Erythroblast (primary cell): ENCODE data around the gene LRP1.

Experiments
- DNase-seq, 2 experiments: peaks; one replicate each; lab custom pipeline; 2025; lab: John Stamatoyannopoulos, UW
- GATA1 ChIP-seq: IDR thresholded peaks from 2 replicates; pipeline ENCODE4 v1.6.1; 2011; ENCODE audit warnings: low read depth, mild to moderate bottlenecking, control low read depth, low read length, moderate library complexity
- POLR2A ChIP-seq: IDR thresholded peaks from 2 replicates; pipeline ENCODE4 v1.6.1; 2011; ENCODE audit warnings: mild to moderate bottlenecking, low read length

LRP1 gene

GRCh38 chr12:57090490-57090889, 37.8 kb upstream of the LRP1 start:
- no peak for DNase-seq
- TF ChIP-seq POLR2A (no peak), GATA1 (no peak)

GRCh38 chr12:57090924-57091637, 37.2 kb upstream of the LRP1 start:
- no peak for DNase-seq
- TF ChIP-seq GATA1: no peak
- no peak for TF ChIP-seq POLR2A

GRCh38 chr12:57091638-57092528, 36.4 kb upstream of the LRP1 start:
- TF ChIP-seq GATA1 (no peak), POLR2A (no peak)
- DNase-seq: no peak

GRCh38 chr12:57092529-57092862, 35.8 kb upstream of the LRP1 start:
- no peak for DNase-seq
- no peak for TF ChIP-seq GATA1
- no peak for TF ChIP-seq POLR2A

- no peak for DNase-seq
- TF ChIP-seq POLR2A: no peak
- TF ChIP-seq GATA1: no peak
Measured at GRCh38 chr12:57092876-57093414, 35.3 kb upstream of the LRP1 start.

GRCh38 chr12:57093415-57094207, 34.7 kb upstream of the LRP1 start:
- no peak for TF ChIP-seq GATA1
- TF ChIP-seq POLR2A: no peak
- peak; percentile 60 to 72 for DNase-seq

- DNase-seq: no peak
Measured at GRCh38 chr12:57094208-57095160, 33.8 kb upstream of the LRP1 start.

GRCh38 chr12:57095440-57095839, 32.8 kb upstream of the LRP1 start:
- TF ChIP-seq POLR2A (no peak), GATA1 (no peak)
- no peak for DNase-seq

More at GRCh38 chr12:57094208-57095160, 33.8 kb upstream of the LRP1 start:
- TF ChIP-seq GATA1 (no peak), POLR2A (no peak)

- TF ChIP-seq GATA1 (no peak), POLR2A (no peak)
- DNase-seq: no peak
Measured at GRCh38 chr12:57096099-57096572, 32.1 kb upstream of the LRP1 start.

GRCh38 chr12:57096748-57097553, 31.3 kb upstream of the LRP1 start:
- DNase-seq: no peak
- TF ChIP-seq POLR2A (no peak), GATA1 (no peak)

- TF ChIP-seq GATA1: no peak
- peak; percentile 36 to 37 for DNase-seq
Measured at GRCh38 chr12:57097554-57097835, 30.8 kb upstream of the LRP1 start.

- TF ChIP-seq GATA1 (no peak), POLR2A (no peak)
- DNase-seq: no peak
Measured at GRCh38 chr12:57098546-57098945, 29.7 kb upstream of the LRP1 start.
